ENCODE results near the gene ELOVL6. TPM values are rescaled to one million over a fixed set of nuclear protein-coding genes. Genes with fewer than 3 reads are reported as not detected.

ELOVL6 gene
- total and polyA plus RNA-seq, 2 of the 4 experiments (the other 2 are of a cell fraction): 17.9 to 19.0 TPM

- no peaks in the 10 kb centered on the region for H4K20me1 ChIP-seq (ENCODE audit: insufficient read depth, low read length)
- no peak for DNase-seq
- no peaks in the 10 kb centered on the region; the same call in 1 of the 2 replicates for H3K36me3 ChIP-seq (ENCODE audit: control insufficient read depth, insufficient read depth, low read length)
- no peak overlapping the region for H3K14ac ChIP-seq (replicated peaks; ENCODE audit: low read depth, low read length)
- dilution Hi-C loops (cut with HindIII; ENCODE audit: low sequenced_read_pairs, unreplicated experiment) (no loop called here), intact Hi-C loops (cut with micrococcal nuclease) (no loop called here), in situ Hi-C loops (cut with MboI; ENCODE audit: low sequenced_read_pairs) (no loop called here)
- H3K56ac ChIP-seq (ENCODE audit: extremely low read depth, insufficient read depth, low read length): no peak overlapping the region
- H2AK9ac ChIP-seq (replicated peaks; ENCODE audit: low read depth, low read length, poor library complexity): no peak overlapping the region
- no peak overlapping the region for H2BK5ac ChIP-seq (ENCODE audit: low read depth, low read length, poor library complexity, severe bottlenecking)
- H3K9me3 ChIP-seq (ENCODE audit: control insufficient read depth, insufficient read depth, low read length): no peaks in the 10 kb centered on the region
- H3K9ac ChIP-seq (ENCODE audit: low read depth, low read length): no peak overlapping the region
- H3K4ac ChIP-seq (ENCODE audit: low read depth, low read length): no peak overlapping the region
- no peak overlapping the region for H4K8ac ChIP-seq (ENCODE audit: low read depth in 2 of 2, low read length in 2 of 2)
- no peak overlapping the region for H2BK15ac ChIP-seq (ENCODE audit: low read depth, low read length)
- H4K5ac ChIP-seq (ENCODE audit: low read depth, low read length): no peak overlapping the region
- no peak overlapping the region for H3K4me2 ChIP-seq (ENCODE audit: low read depth, low read length)
- H3K4me1 ChIP-seq (ENCODE audit: control insufficient read depth, insufficient read depth, low read length): 0 out of 2 replicates have a peak, but pooled peaks cover 2% of the 10 kb centered on the region
- no peak for ATAC-seq (ENCODE audit: low read depth)
- H3K27me3 ChIP-seq (ENCODE audit: control insufficient read depth, insufficient read depth, low read length): no peaks in the 10 kb centered on the region
- no peak overlapping the region for H2AFZ ChIP-seq (replicated peaks; ENCODE audit: low read length, poor library complexity)
- ChIA-PET CTCF (no interaction called here), POLR2A (ENCODE audit: unreplicated experiment) (no interaction called here)
- H3K9me1 ChIP-seq (ENCODE audit: insufficient read depth, low read length): no peaks in the 10 kb centered on the region
- 83% methylated on average over 2 of the region's 3 CpGs; no CpG with 5 or more reads in 1 of the 2 experiments for WGBS, 2 experiments (ENCODE audit: extremely low coverage in 2 of 2, insufficient read length in 1 of 2)
- H3K18ac ChIP-seq (ENCODE audit: low read depth, low read length): no peak overlapping the region
- H2BK20ac ChIP-seq (ENCODE audit: low read depth, low read length): no peak overlapping the region
- H3K4me3 ChIP-seq (ENCODE audit: insufficient read depth, low read depth, low read length): no peak overlapping the region
- H2BK120ac ChIP-seq (ENCODE audit: low read depth, low read length): no peak overlapping the region
- H3K23ac ChIP-seq (ENCODE audit: low read depth, low read length): no peak overlapping the region
- H3K79me1 ChIP-seq (ENCODE audit: low read depth in 1 of 2, low read length in 2 of 2): peaks cover 4 to 13% of the 10 kb centered on the region in 2 experiments; a peak in 2 of 4 replicates
- H4K91ac ChIP-seq (ENCODE audit: insufficient read depth, low read depth, low read length): no peak overlapping the region
- H2AK5ac ChIP-seq (ENCODE audit: low read depth, low read length): no peak overlapping the region
- no peak for TF ChIP-seq POLR2A (IDR thresholded peaks at IDR 0.05; ENCODE audit: low read depth, low read length)
- no peak overlapping the region for H3K27ac ChIP-seq (ENCODE audit: insufficient read depth, low read length)
- BruUV-seq (replicated peaks): no TSS peak
Measured at GRCh38 chr4:110131916-110132315, 66.5 kb downstream of the ELOVL6 start.
